ENCODE measurements around the gene TNFRSF11A. TPM values are rescaled to one million over a fixed set of nuclear protein-coding genes. Genes with fewer than 3 reads are reported as not detected.

Gene TNFRSF11A
- total RNA-seq, 1 experiment from 2014 or later: 6.3 TPM

DNA sequence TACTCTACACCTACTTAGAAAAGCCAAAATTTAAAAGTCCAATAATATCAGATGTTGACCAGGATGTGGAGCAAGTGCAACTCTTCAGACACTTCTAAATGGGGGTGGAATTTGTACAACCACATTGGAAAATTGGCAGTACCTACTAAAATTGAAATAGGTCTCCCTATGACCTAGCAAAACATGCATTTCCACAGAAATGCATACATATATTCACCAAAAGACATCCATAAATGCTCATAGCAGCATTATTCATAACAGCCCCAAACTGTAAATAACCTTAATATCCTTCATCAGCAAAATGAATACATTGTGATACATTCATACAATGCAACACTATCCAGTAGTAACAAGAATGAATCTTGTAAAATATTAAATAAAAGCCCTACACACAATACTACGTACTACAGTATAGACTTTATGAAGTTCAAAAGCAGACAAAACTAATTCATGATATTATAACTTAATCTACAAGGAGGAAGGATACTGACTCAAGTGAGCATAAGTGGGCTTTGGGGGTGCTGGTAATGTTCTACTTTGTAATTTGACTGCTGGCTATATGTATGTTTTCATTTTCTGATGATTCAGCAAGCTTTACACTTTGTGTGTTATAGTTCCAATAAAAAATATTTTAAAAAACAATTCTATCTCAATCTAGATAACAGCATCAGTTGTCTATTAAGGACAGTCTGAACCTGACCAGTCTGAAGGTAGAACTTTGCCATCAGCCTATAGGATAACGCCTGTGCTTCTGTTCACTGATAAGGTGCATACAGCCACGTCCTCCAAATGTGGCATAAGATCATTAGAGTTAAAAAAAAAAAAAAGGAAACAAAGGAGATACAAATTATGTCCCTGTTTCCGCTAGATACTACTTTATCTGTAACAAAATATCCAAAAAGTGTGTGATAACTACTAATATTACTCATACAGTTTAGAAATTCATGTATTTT lies 6.6 kb upstream of the TNFRSF11A start:
- H3K9me2 ChIP-seq (ENCODE audit: insufficient read depth): no peaks in the 10 kb centered on the region
- H3K27ac ChIP-seq: no peak overlapping the region
- DNase-seq: no peak
- H3F3A ChIP-seq (ENCODE audit: insufficient read depth, low read depth): peaks cover 4% of the 10 kb centered on the region
- intact Hi-C loops (cut with micrococcal nuclease; ENCODE audit: unreplicated experiment): no loop called here
- no peaks in the 10 kb centered on the region for H3K79me2 ChIP-seq (ENCODE audit: low read depth)
- no peaks in the 10 kb centered on the region for H3K27me3 ChIP-seq (ENCODE audit: insufficient read depth, low read depth)
- H3K4me1 ChIP-seq (replicated peaks; ENCODE audit: insufficient read depth): no peaks in the 10 kb centered on the region
- ChIA-PET POLR2A (ENCODE audit: unreplicated experiment) (no interaction called here), CTCF (interaction anchor here (0.6 kb wide), 1 partner anchor 1005 kb away, joined by 4 read pairs; no protein-coding TSS in a partner anchor)
- H3K4me2 ChIP-seq: no peak overlapping the region
- TF ChIP-seq, protein P1, sequence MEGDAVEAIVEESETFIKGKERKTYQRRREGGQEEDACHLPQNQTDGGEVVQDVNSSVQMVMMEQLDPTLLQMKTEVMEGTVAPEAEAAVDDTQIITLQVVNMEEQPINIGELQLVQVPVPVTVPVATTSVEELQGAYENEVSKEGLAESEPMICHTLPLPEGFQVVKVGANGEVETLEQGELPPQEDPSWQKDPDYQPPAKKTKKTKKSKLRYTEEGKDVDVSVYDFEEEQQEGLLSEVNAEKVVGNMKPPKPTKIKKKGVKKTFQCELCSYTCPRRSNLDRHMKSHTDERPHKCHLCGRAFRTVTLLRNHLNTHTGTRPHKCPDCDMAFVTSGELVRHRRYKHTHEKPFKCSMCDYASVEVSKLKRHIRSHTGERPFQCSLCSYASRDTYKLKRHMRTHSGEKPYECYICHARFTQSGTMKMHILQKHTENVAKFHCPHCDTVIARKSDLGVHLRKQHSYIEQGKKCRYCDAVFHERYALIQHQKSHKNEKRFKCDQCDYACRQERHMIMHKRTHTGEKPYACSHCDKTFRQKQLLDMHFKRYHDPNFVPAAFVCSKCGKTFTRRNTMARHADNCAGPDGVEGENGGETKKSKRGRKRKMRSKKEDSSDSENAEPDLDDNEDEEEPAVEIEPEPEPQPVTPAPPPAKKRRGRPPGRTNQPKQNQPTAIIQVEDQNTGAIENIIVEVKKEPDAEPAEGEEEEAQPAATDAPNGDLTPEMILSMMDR (conservative IDR thresholded peaks at IDR 0.05): no peak
- no peak for TF ChIP-seq EZH2 (IDR thresholded peaks at IDR 0.05; ENCODE audit: low read depth)
- no TSS peak for BruUV-seq (replicated peaks)
- no peaks in the 10 kb centered on the region for H3K36me3 ChIP-seq (ENCODE audit: low read depth)
- no peaks in the 10 kb centered on the region for H3K9me3 ChIP-seq (ENCODE audit: insufficient read depth, low read depth)
- no peak overlapping the region for H3K4me3 ChIP-seq
- no peak overlapping the region for H2AFZ ChIP-seq
- no peaks in the 10 kb centered on the region for H4K20me1 ChIP-seq (ENCODE audit: insufficient read depth)

DNA sequence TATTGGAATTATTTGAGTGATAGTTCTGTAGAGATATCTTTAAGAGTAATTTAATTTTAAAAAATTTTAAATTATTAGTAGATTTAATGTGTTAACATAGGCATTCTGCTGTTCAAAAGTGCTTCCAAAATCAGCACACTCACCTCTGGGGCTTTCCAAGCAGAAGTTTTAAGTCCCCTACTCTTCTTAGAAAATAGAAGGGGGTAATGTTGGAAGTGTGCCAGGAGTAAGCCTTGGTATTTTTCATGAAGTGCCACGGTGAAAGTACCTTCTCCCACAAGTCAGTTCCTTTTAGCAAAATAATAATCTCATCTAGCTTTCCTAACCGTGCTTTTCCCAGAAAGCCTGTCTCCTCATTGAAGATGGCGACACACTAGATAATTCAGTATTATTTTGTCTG lies 3.9 kb upstream of the TNFRSF11A start:
- no peaks in the 10 kb centered on the region for H3K9me2 ChIP-seq (ENCODE audit: insufficient read depth)
- TF ChIP-seq, protein P1 (conservative IDR thresholded peaks at IDR 0.05): no peak
- no peak for TF ChIP-seq EZH2 (IDR thresholded peaks at IDR 0.05; ENCODE audit: low read depth)
- H3K27ac ChIP-seq: no peak overlapping the region
- no peaks in the 10 kb centered on the region for H3K27me3 ChIP-seq (ENCODE audit: insufficient read depth, low read depth)
- H3K36me3 ChIP-seq (ENCODE audit: low read depth): no peaks in the 10 kb centered on the region
- DNase-seq: no peak
- no peaks in the 10 kb centered on the region for H3K9me3 ChIP-seq (ENCODE audit: insufficient read depth, low read depth)
- no peak overlapping the region for H3K4me2 ChIP-seq
- ChIA-PET POLR2A (ENCODE audit: unreplicated experiment) (no interaction called here), CTCF (no interaction called here)
- no peaks in the 10 kb centered on the region for H4K20me1 ChIP-seq (ENCODE audit: insufficient read depth)
- no peak overlapping the region for H3K4me3 ChIP-seq
- intact Hi-C loops (cut with micrococcal nuclease; ENCODE audit: unreplicated experiment): loop anchor here (10.0 kb wide), 1 partner anchor 204 kb away; the partner anchor contains the start of gene ZCCHC2
- H3K79me2 ChIP-seq (ENCODE audit: low read depth): no peaks in the 10 kb centered on the region
- no peak overlapping the region for H2AFZ ChIP-seq
- no TSS peak for BruUV-seq (replicated peaks)
- no peaks in the 10 kb centered on the region for H3K4me1 ChIP-seq (replicated peaks; ENCODE audit: insufficient read depth)
- H3F3A ChIP-seq (ENCODE audit: insufficient read depth, low read depth): peaks cover 17% of the 10 kb centered on the region

DNA sequence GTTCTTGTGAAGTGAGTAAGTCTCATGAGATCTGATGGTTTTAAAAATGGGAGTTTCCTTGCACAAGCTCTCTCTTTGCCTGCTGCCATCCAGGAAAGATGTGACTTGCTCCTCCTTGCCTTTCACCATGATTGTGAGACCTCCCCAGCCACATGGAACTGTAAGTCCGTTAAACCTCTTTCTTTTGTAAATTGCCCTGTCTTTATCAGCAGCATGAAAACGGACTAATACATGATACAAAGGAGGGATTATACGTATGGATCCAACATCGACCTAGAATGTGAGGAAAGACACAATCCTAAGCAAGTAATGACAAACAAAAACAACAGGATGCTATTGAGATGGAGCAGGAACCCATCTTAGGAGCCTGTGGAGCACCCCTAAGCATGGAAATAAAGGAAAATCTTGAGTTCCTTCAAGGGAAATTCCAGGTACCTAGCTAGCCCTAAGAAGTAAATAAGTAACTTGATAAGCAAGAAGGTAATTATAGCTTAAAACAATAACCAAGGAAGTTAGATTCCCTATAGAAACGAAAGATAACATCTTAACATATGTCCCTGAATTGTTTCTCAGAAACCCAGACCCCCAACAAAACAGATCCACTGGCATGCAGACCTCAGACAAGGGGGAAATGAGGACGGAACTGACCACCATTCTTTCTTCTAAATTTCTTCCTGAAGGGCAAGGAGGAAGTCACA lies 1.5 kb upstream of the TNFRSF11A start:
- CTCF ChIA-PET: no interaction called here
- Histone ChIP-seq H3K27ac (no peak overlapping the region), H3K4me1 (replicated peaks; ENCODE audit: insufficient read depth) (peaks cover 11% of the 10 kb centered on the region; the same call in 1 of the 2 replicates), H3K79me2 (ENCODE audit: low read depth) (no peaks in the 10 kb centered on the region), H3K27me3 (ENCODE audit: insufficient read depth, low read depth) (no peaks in the 10 kb centered on the region), H3K9me3 (ENCODE audit: insufficient read depth, low read depth) (no peaks in the 10 kb centered on the region), H2AFZ (no peak overlapping the region), H3K4me3 (no peak overlapping the region), H3K4me2 (no peak overlapping the region), H3F3A (ENCODE audit: insufficient read depth, low read depth) (peaks cover 17% of the 10 kb centered on the region), H4K20me1 (ENCODE audit: insufficient read depth) (no peaks in the 10 kb centered on the region), H3K9me2 (ENCODE audit: insufficient read depth) (no peaks in the 10 kb centered on the region), H3K36me3 (ENCODE audit: low read depth) (no peaks in the 10 kb centered on the region)
- BruUV-seq (replicated peaks): no TSS peak
- TF ChIP-seq, protein P1 (conservative IDR thresholded peaks at IDR 0.05): no peak
- POLR2A ChIA-PET (ENCODE audit: unreplicated experiment): no interaction called here
- intact Hi-C loops (cut with micrococcal nuclease; ENCODE audit: unreplicated experiment): loop anchor here (10.0 kb wide), 1 partner anchor 201 kb away; the partner anchor contains the start of gene ZCCHC2
- DNase-seq: no peak
